GM12865 (cell line): ENCODE results near the gene RBM10.
A peak's percentile ranks its signal among the peaks of the same experiment; 100 is the strongest.

Experiments
- DNase-seq: peaks from one replicate; pipeline ENCODE4 v3.0.0; 2010; ENCODE audit warnings: low read depth
- H3K4me3 ChIP-seq: 2 replicates; pipeline ENCODE4 v1.5.1; 2011; ENCODE audit warnings: mild to moderate bottlenecking, low read depth, low read length, control low read depth
- CTCF ChIP-seq: IDR thresholded peaks from 2 replicates; pipeline ENCODE4 v1.5.1; 2011; ENCODE audit warnings: low read length, control low read depth, low read depth, inconsistent platforms; ENCODE audit not compliant: insufficient read depth; ENCODE audit errors: missing control alignments

Gene RBM10

DNA sequence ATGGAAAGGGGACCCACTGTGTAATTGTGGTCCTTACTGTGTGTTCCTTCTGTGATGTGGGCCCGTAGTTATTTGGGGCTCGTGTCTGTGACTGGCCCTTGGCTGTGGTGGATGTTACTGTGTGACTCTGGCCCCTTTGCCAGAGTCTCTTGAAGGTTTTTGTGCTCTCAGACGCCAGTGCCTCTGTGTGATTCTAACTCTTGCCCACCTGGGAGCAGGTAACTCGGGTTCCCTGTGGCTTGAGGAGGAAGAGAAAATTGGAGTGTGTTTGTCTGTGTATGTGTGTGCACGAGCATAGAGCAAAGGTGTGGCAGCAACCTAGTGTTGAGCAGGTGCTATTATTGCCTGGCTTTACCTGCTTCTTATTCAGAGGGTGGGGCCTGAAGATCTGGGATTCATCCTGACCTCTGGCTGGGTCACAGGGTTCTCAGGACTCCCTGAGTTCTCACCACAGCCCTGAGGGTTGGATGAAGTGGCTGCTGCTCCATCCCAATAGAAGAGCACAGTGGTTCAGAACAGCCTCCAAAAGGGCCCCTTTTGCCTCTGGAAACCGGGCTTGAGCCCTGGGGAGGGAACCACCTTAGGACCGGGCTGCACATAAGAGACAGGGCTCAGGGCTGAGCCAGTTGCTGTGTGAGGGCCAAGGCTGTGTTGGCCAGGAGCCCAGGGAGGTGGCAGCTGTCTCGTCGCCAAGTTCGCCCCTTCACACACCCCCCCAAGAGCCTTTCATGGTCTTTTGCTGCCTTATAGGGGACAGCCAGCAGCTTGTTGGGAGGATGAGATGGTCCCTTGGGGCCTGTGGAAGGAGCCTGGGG lies 1.3 kb downstream of the RBM10 start:
- TF ChIP-seq CTCF, result no peak
- DNase-seq, result no peak
- H3K4me3 ChIP-seq, result peak overlapping the region; percentile 85

DNA sequence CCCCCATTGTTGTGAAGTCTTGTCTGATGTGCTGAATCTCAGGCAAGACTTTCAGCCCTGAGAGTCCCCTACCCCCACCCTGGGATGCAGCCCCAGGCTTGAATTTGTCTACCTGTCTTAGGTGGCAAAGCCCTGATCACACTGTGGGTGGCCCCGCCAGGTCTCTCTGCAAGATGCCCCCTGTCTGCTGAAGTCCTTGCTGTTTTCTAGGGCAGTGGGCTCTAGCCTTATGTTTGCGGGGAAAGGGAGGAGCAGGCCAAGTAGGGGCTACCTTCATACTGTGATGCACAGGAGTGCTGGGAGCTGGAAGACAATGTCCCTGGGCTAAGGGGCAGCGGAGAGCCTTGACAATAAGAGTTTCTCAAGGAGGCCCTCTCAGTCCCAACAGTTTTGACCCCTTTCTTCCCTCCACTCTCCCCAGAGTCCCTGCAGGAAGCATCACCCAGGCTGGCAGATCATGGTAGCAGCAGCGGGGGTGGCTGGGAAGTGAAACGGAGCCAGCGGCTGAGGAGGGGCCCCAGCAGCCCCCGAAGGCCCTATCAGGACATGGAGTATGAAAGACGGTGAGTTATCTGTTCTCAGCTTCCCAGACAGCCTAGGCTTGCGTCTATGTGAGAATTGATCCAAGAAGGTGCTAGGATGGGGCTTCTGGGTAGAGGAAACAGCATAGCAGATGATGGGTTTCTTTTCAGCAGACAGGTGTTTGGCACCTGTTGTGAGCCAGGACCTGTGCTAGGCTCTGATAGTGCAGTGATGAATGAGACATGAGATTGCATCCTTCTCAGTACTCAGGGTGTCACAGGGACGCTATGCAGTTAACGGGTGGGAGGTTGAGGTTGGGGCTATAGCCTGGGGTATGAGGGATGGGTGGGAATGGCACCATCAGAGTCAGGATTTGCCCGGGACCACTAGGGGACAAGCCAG lies 2.2 kb downstream of the RBM10 start:
- H3K4me3 ChIP-seq, result peak overlapping the region; percentile 85
- no peak for TF ChIP-seq CTCF
- no peak for DNase-seq

DNA sequence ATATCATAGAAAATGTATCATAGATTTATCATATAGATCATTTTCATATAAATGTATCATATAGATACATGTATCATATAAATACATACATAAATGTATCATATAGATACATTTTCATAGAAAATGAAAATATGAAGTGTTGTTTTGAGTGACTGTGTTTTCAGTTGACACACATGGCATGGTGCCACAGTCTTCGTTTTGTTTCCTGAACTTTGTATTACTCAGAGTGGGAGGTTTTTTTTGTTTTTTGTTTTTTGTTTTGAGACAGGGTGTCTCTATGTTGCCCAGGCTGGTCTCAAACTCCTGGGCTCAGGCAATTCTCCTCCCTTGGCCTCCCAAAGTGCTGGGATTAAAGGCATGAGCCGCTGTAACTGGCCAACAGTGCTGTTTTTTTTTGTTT lies 3.9 kb downstream of the RBM10 start:
- H3K4me3 ChIP-seq, result no peak overlapping the region
- no peak for TF ChIP-seq CTCF
- DNase-seq, result no peak

GRCh38 chrX:47151435-47151834 lies 6.4 kb downstream of the RBM10 start:
- TF ChIP-seq CTCF, result no peak
- DNase-seq, result no peak
- H3K4me3 ChIP-seq, result no peak overlapping the region

- DNase-seq, result no peak
Observed at GRCh38 chrX:47156611-47157520, 11.8 kb downstream of the RBM10 start.

More at GRCh38 chrX:47156611-47157520, 11.8 kb downstream of the RBM10 start:
- TF ChIP-seq CTCF, result no peak
- no peak overlapping the region for H3K4me3 ChIP-seq
